BJ (cell line): Measurements from ENCODE around the gene TRIM51. TPM values are rescaled to one million over a fixed set of nuclear protein-coding genes. Genes with fewer than 3 reads are reported as not detected.
"Not testable (repeated sequence)": the region's sequence is repeated elsewhere in the genome, so short reads cannot be mapped to it uniquely, and the experiment has no call there.

Source experiments
- CTCF ChIA-PET: fragments of 350-600 bp; formaldehyde crosslinking; extraction: SDS; loops from one replicate; lab custom pipeline; 2021; ENCODE audit warnings: antibody characterized with exemption, inconsistent platforms; lab: Yijun Ruan, JAX
- POLR2A ChIA-PET: fragments of 300-600 bp; sonication (Branson Sonifier 250); formaldehyde crosslinking; extraction: SDS; loops from one replicate; lab custom pipeline; 2021; ENCODE audit warnings: antibody characterized with exemption; lab: Charles Lee
- DNase-seq: peaks from one replicate; pipeline ENCODE4 v3.0.0-alpha.2; 2011; ENCODE audit warnings: low read depth
- H3K27me3 ChIP-seq: 2 replicates; pipeline ENCODE4 v1.6.0; 2011; ENCODE audit warnings: low read length; ENCODE audit not compliant: control insufficient read depth, insufficient read depth
- H3K36me3 ChIP-seq: 2 replicates; pipeline ENCODE4 v1.5.1; 2011; ENCODE audit warnings: low read length; ENCODE audit not compliant: control insufficient read depth, insufficient read depth
- H3K4me3 ChIP-seq: 2 replicates; pipeline ENCODE4 v1.5.1; 2011; ENCODE audit warnings: low read depth, mild to moderate bottlenecking, control low read depth, low read length
- CTCF ChIP-seq: IDR thresholded peaks from 2 replicates; pipeline ENCODE4 v1.5.1; 2011; ENCODE audit warnings: low read depth, mild to moderate bottlenecking, control low read depth, inconsistent platforms, low read length, moderate library complexity; ENCODE audit not compliant: insufficient read depth
- polyA plus RNA-seq: library from polyadenylated mRNA; depleted of rRNA; stranded (reverse); fragments of >200 nt; gene quantifications from 2 replicates; pipeline ENCODE4 v1.2.3, GENCODE V29; 2011

Gene TRIM51
- polyA plus RNA-seq, 1 experiment, result not detected

GRCh38 chr11:55873146-55873545 lies 10.0 kb upstream of the TRIM51 start:
- H3K4me3 ChIP-seq, H3K36me3 ChIP-seq, DNase-seq, H3K27me3 ChIP-seq, POLR2A ChIA-PET, CTCF ChIA-PET: not testable (repeated sequence)

GRCh38 chr11:55884995-55885394 lies 1.9 kb downstream of the TRIM51 start:
- POLR2A ChIA-PET, H3K36me3 ChIP-seq, DNase-seq, H3K4me3 ChIP-seq, CTCF ChIA-PET, H3K27me3 ChIP-seq: not testable (repeated sequence)

GRCh38 chr11:55885481-55885880 lies 2.4 kb downstream of the TRIM51 start:
- DNase-seq, H3K36me3 ChIP-seq, CTCF ChIA-PET, H3K4me3 ChIP-seq, H3K27me3 ChIP-seq, POLR2A ChIA-PET: not testable (repeated sequence)

- H3K27me3 ChIP-seq, result no peaks in the 10 kb centered on the region
- POLR2A ChIA-PET, result no interaction called here
- no peak for DNase-seq
- H3K36me3 ChIP-seq, result no peaks in the 10 kb centered on the region
- CTCF ChIA-PET, result no interaction called here
- no peak overlapping the region for H3K4me3 ChIP-seq
- TF ChIP-seq CTCF, result no peak
Observed at GRCh38 chr11:55895216-55895615, 12.1 kb downstream of the TRIM51 start.

- H3K4me3 ChIP-seq, result no peak overlapping the region
- no peaks in the 10 kb centered on the region for H3K36me3 ChIP-seq
- ChIA-PET POLR2A (no interaction called here), CTCF (no interaction called here)
- no peaks in the 10 kb centered on the region for H3K27me3 ChIP-seq
- no peak for TF ChIP-seq CTCF
- DNase-seq, result no peak
Observed at GRCh38 chr11:55902308-55902707, 19.2 kb downstream of the TRIM51 start.

- Histone ChIP-seq H3K27me3 (no peaks in the 10 kb centered on the region), H3K36me3 (no peaks in the 10 kb centered on the region), H3K4me3 (no peak within 1 kb of the TSS)
- ChIA-PET POLR2A (no interaction called here), CTCF (no interaction called here)
- no peak for TF ChIP-seq CTCF
- DNase-seq, result no peak
Observed at GRCh38 chr11:55914482-55914881, 31.4 kb downstream of the TRIM51 start, which contains the start of gene OR5W2. TSS of gene OR5W2 (minus strand) at chr11:55914582. CDS start at chr11:55914582, 0 bp downstream.

GRCh38 chr11:55920537-55920936 lies 37.4 kb downstream of the TRIM51 start:
- H3K27me3 ChIP-seq, result no peaks in the 10 kb centered on the region
- no peak overlapping the region for H3K4me3 ChIP-seq
- TF ChIP-seq CTCF, result no peak
- CTCF ChIA-PET, result no interaction called here
- no peak for DNase-seq
- no peaks in the 10 kb centered on the region for H3K36me3 ChIP-seq
- POLR2A ChIA-PET, result no interaction called here
